GM19324 (cell line): ENCODE results near the gene PRKG1.
A peak's percentile ranks its signal among the peaks of the same experiment; 100 is the strongest.

Experiments used
- ATAC-seq: cut with Tn5 transposase; IDR thresholded peaks from one replicate; pipeline ENCODE4 v1.9.1; 2021; ENCODE audit warnings: mild to moderate bottlenecking, moderate library complexity; ENCODE audit not compliant: unreplicated experiment, low FRiP score

Gene PRKG1

GRCh38 chr10:51886438-51887068 is 812.3 kb downstream of the PRKG1 start:
- no peak for ATAC-seq

GRCh38 chr10:51888263-51888662 is 814.0 kb downstream of the PRKG1 start:
- ATAC-seq: no peak

- no peak for ATAC-seq
These were observed 818.0 kb downstream of the PRKG1 start for GRCh38 chr10:51892313-51892712.

DNA sequence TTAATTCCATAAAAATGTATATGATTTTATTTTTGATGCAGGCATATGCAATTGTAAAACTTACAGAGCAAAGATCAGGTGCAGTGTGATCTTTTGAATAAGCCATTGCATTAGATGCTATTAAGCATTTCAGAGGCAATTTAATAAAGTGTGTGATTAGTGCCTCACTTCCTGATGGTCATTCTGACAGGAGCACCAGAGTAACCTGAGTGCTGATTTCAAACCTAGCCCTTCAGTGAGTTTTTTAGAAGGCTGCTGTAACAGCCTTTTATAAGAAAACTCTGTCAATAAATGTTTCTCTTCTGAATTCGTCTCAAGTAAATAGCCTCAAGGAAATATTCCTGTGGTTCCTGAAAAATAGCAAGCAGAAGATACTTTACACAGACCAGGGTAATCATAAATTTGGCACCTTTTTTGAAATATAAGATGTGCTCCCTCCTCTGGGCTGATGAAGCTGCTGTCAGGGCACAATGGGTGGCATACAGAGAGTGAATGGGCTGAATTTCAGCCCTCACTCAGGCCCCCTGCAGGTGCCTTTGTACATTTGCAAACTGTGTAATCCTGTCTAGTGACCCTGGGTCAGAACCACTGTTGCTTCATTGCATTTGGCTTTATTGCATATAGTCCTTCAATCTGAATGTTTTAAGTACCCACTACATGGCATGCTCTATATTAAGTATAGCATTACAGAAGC is 818.8 kb downstream of the PRKG1 start:
- ATAC-seq: peak; percentile 95

DNA sequence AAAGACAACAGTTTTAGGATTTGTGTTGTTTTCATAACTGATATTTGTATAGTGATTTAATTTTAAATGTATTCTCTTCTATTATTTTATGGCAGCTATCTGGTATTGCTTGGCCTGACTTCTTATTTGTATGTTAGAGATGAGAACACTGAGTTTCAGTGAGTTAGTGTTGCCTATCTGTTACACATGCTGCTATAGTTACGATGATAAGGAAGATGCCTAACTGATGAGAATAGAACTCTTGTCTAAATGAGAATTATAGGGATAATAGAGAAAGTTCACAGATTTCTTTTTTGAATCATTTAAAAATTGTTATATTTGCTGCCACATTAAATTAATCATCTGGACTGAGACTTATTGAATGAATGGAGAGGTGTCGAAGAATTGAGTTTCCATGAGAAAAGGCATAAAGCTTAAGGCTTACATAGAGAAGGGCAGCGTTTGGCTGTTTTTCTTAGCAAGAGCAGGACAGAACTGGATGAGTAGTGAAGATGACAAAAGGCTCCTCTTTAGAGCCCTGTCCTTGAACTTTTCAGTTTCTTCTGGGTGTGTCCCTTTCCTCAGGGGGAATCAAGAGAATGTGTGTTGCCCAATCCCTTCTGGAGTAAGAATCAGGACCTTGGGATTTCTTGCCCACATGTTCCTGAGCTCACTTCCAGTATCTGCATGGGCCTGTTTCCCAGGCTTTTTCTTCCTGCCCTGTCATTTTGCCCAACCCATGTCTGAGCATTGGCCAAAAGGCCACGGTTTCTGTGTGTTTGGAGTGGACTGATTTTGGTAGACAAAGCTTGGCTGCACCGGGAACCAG is 820.7 kb downstream of the PRKG1 start:
- ATAC-seq: no peak

DNA sequence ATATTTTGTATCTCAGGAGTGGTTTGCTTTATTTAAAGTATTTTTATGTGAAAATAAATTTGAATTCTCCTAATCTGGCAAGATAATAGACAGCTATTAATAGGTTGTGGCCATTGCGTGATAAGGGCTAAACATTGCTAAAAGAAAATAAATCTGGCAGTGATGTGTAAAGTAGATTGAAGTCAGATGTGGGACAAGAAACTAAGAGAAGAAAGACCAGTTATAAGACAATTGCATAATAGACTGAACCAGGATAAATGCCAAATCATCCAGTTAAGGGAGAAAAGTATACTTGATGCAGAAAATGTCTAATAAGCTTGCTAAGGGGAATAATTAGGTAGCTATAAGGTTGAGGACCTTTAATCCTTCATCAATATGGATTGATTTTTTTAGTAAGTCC is 822.6 kb downstream of the PRKG1 start:
- ATAC-seq: no peak

DNA sequence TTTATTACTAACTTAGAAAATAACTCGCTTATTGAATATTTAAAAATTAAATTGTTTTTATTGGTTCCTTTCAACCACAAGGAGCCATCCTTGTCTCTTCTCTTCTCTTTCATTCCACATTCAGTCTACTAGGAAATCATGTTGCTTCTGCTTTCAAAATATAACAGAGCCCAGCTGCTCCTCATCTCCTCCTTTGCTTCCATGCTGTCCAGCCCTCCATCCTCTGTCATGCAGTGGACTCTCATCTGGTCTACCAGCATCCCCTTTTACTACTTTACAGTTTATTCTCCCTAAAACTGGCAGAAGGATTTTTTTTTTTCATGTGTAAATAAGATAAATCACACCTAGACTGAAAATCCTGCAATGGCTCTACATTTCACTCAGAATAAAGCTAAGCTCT is 823.3 kb downstream of the PRKG1 start:
- ATAC-seq: no peak

- ATAC-seq: no peak
These were observed 825.9 kb downstream of the PRKG1 start for GRCh38 chr10:51900180-51900579.

DNA sequence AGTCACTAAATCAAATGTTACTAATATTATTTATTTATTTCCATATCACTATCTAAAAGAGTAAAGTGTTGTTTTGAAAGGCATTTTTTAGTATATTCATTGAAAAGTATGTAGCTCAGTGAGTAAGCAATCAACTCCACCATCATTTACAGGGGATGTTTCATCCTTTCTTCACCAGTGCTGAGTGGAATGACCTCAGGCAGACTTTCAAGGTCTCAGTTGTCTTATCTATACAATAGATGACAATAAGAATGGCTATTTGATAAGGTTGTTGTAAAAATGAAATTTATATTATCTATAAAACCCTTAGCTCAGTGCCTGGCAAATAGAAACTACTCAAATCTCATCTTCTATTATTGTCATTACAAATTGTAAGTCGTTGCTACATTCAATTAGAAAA is 829.4 kb downstream of the PRKG1 start:
- ATAC-seq: no peak

- ATAC-seq: no peak
These were observed 830.7 kb downstream of the PRKG1 start for GRCh38 chr10:51905032-51905431.

DNA sequence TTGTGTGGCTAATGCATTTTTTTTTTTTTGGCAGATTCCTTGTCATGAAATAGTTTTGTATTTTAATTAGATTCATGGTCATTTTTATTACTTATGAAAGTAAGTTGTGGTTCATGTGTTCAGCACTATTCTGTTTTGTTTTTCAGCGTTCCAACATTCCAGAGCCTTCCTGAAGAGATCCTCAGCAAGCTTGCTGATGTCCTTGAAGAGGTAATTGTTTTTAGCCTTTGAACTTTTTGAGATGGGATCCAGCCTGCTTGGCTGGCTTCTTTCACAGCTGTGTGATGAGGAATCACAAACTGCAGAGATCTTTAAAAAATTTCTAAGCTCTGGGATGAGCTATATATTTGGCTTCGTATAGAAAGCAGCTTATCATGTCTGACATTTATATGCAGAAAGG is 833.1 kb downstream of the PRKG1 start:
- no peak for ATAC-seq

- ATAC-seq: no peak
These were observed 835.9 kb downstream of the PRKG1 start for GRCh38 chr10:51910189-51910588.

DNA sequence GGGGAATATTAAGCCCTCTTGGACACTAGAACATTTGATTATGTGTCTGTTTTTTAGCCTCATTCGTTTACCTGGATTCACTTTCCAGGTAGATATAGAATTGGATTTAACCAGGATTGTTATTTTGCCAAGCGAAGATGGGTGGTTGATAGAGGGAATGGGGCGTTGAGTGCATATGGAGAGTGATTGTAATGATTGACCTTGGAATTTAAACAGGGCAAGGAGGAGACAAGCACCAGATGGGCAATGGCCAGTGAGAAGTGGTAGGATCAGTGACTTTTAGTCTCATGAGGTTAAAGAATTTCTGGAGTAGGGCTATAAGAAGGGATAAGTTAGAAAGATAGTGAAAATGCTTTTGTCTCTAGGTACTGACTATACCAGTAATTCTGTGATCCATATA is 836.3 kb downstream of the PRKG1 start:
- no peak for ATAC-seq

DNA sequence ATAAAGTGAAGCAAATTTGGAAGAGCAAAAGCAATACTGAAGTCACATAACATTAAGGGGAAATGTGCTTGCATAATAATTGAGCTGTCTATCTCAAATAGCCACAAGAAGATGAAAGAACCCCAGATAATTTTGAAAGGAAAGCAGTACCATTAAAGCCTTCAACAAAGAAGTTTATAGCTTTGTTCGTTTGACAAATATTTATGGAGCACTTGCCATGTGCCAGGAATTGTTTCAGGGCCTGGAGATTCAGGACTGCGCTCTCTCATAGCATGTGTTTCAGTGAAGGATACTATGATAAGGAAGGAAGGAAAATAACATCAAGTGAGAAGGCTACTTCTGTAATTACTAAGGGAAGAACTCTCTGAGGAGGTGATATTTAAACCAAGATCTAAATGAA is 837.4 kb downstream of the PRKG1 start:
- ATAC-seq: no peak

DNA sequence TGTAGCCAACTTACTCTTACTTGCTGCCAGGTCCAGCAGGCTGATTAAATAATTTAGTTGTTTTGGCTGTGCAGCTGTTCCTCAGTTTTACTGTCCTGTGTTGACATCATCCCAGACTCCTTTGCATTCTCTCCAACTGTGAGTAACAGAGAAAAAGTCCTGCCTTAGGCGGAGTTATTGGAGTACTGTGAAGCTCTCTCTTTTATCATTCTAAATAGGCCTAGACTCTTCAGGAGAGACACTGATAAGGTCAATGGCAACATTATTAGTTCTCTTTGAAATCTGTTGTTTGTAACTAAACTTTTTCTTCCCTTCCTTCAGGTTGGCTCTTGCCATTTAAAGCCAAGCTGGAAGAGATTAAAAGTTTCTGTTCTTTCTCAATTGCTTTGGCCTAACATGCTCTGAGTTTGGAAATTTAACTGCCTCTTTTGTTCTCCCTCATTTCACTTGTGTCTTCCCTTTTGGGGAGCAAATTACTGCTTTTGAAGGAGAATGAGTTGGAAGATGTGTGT is 840.8 kb downstream of the PRKG1 start:
- no peak for ATAC-seq

DNA sequence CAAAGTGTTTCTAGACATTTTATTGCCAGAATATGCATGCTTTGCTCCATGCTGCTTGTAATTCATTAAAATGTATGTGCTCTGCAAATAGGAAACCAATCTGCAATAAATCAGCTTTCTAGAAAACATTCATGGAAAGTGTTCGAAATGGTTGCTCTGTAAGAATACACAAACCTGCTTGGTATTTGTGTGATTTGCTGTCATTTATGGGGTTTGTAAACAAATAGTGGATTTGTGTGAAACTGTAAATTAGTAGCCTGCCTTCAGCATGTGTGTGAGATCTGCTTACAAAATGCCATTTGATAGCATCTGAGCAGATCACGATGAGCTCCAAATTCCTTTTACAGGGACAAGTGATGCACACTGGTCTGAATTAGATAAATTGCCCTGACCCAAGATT is 844.2 kb downstream of the PRKG1 start:
- no peak for ATAC-seq

DNA sequence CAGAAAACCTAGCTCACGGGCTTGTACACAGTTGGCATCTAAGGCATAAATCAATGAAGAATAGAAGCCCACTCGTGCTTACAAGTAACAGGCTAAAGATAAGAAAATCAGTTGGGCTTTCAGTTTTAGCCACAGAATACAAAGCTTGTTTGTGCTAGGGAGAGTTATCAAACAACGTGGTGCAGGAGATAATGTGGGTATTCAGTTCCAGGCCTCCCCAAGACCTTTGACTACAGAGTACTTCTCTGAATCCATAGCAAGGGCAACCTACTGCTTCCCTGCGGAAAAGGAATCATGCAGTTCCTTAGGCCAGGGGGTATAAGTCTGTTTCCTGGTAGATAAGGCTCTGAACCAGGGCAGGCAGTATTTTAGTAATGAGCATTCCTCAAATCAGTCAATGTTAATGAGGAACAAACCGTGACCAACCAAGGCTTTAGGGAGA is 844.6 kb downstream of the PRKG1 start:
- ATAC-seq: no peak

GRCh38 chr10:51920672-51921071 is 846.4 kb downstream of the PRKG1 start:
- ATAC-seq: no peak

DNA sequence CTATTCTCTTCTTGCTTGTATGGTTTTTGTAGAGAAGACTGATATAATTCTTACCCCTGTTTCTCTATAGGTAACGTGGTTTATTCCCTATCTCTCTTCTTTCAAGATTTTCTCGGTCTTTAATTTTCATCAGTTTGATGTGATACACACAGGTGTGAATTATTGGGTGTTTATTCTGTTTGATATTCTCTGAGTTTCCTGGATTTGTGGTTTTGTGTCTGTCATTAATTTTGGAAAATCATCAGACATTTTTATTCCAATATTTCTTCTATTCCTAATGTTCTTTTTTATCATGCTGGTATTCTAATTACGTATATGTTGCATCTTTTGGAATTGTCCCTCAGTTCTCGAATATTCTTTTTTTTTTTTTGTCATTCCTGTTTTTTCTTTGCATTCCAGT is 850.1 kb downstream of the PRKG1 start:
- ATAC-seq: no peak

- ATAC-seq: no peak
These were observed 852.0 kb downstream of the PRKG1 start for GRCh38 chr10:51926337-51926736.

- no peak for ATAC-seq
These were observed 853.9 kb downstream of the PRKG1 start for GRCh38 chr10:51928162-51928561.
